Activated B cell treated with CpG ODN at 0.5 μM for 24 hours (primary cell): Measurements from ENCODE around the gene C5orf15. TPM values are rescaled to one million over a fixed set of nuclear protein-coding genes. Genes with fewer than 3 reads are reported as not detected.

ENCODE experiments used
- ATAC-seq: fragments of 200-7000 bp; cut with Tn5 transposase; one replicate; pipeline ENCODE4 v1.10.0; 2021; ENCODE audit warnings: low read depth, mild to moderate bottlenecking, moderate library complexity
- CTCF ChIA-PET: fragments of 350-600 bp; sonication (Branson Sonifier 250); formaldehyde crosslinking; loops from one replicate; lab custom pipeline; 2021; ENCODE audit warnings: antibody characterized with exemption; lab: Charles Lee
- POLR2A ChIA-PET: fragments of 350-600 bp; sonication (Branson Sonifier 250); formaldehyde crosslinking; loops from one replicate; lab custom pipeline; 2021; ENCODE audit warnings: antibody characterized with exemption; lab: Charles Lee
- DNase-seq: peaks from one replicate; pipeline ENCODE4 v3.0.0; 2022
- H3K27ac Mint-ChIP-seq: one replicate; pipeline ENCODE4 v1.8.0; 2020; ENCODE audit warnings: mixed read lengths
- H3K27me3 Mint-ChIP-seq: one replicate; pipeline ENCODE4 v1.8.0; 2021; ENCODE audit warnings: mixed read lengths
- H3K36me3 Mint-ChIP-seq: one replicate; pipeline ENCODE4 v1.8.0; 2021; ENCODE audit warnings: low read depth, mixed read lengths
- H3K4me1 Mint-ChIP-seq: one replicate; pipeline ENCODE4 v1.8.0; 2021; ENCODE audit warnings: mixed read lengths
- H3K4me3 Mint-ChIP-seq: one replicate; pipeline ENCODE4 v1.8.0; 2020; ENCODE audit warnings: mild to moderate bottlenecking, mixed read lengths
- H3K9me3 Mint-ChIP-seq: one replicate; pipeline ENCODE4 v1.8.0; 2020; ENCODE audit warnings: mixed read lengths
- intact Hi-C: fragments of 100-400 bp; cut with micrococcal nuclease; formaldehyde crosslinking; loops from one replicate; pipeline ENCODE4 v1.15.1; 2024
- total RNA-seq: library from RNA; stranded (reverse); gene quantifications from 2 replicates; pipeline ENCODE4 v1.2.3, GENCODE V29; 2022
- TF ChIP-seq, protein P1 (sequence below): fragments of 200-600 bp; IDR thresholded peaks from one replicate; pipeline ENCODE4 v1.8.0; 2022; ENCODE audit warnings: antibody characterized with exemption, mild to moderate bottlenecking

Gene C5orf15
- total RNA-seq, 1 donor from 2014 or later = 25.7 TPM

DNA sequence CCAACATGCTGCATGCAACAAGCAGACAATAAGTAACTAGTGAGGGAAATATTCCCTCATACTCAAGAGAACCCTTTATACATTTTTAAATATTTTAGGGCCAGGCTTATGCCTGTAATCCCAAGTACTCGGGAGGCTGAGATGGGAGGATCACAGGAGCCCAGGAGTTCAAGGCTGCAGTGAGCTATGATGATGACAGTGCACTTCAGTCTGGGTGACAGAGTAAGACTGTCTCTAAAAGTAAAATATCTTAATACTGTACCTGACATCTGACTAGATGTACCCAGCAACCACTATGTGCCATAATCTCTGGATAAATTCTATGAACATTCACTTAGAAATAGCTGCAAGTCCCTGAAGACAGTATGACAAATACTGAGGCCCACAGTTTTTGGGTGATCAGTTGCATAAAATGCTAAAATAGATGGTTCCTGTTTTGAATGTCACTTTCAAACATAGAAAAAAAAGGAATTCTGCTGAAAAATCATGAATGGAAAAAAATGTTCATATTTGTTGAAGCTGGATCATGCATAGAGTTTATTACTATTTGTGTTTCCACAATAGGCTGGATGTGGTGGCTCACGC, 2.0 kb upstream of the C5orf15 start:
- DNase-seq (no peak), ATAC-seq (no peak)
- intact Hi-C loops = loop anchor here (10.0 kb wide), 1 partner anchor 546 kb away; no protein-coding TSS in a partner anchor
- Mint-ChIP-seq H3K27ac (peak overlapping the region; percentile 96), H3K9me3 (no peaks in the 10 kb centered on the region), H3K4me1 (peaks cover 46% of the 10 kb centered on the region), H3K4me3 (peak overlapping the region; percentile 95), H3K36me3 (peaks cover 64% of the 10 kb centered on the region), H3K27me3 (no peaks in the 10 kb centered on the region)
- TF ChIP-seq, protein P1, sequence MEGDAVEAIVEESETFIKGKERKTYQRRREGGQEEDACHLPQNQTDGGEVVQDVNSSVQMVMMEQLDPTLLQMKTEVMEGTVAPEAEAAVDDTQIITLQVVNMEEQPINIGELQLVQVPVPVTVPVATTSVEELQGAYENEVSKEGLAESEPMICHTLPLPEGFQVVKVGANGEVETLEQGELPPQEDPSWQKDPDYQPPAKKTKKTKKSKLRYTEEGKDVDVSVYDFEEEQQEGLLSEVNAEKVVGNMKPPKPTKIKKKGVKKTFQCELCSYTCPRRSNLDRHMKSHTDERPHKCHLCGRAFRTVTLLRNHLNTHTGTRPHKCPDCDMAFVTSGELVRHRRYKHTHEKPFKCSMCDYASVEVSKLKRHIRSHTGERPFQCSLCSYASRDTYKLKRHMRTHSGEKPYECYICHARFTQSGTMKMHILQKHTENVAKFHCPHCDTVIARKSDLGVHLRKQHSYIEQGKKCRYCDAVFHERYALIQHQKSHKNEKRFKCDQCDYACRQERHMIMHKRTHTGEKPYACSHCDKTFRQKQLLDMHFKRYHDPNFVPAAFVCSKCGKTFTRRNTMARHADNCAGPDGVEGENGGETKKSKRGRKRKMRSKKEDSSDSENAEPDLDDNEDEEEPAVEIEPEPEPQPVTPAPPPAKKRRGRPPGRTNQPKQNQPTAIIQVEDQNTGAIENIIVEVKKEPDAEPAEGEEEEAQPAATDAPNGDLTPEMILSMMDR = no peak
- ChIA-PET CTCF (interaction anchor here (0.9 to 3.1 kb wide), 4 partner anchors 9 to 859 kb away, joined by 3 to 20 read pairs (median 6); no protein-coding TSS in a partner anchor), POLR2A (interaction anchor here (0.6 to 4.0 kb wide), 12 partner anchors 8 to 919 kb away, joined by 3 to 22 read pairs (median 6); partner anchors contain the start of genes HSPA4 and VDAC1)

DNA sequence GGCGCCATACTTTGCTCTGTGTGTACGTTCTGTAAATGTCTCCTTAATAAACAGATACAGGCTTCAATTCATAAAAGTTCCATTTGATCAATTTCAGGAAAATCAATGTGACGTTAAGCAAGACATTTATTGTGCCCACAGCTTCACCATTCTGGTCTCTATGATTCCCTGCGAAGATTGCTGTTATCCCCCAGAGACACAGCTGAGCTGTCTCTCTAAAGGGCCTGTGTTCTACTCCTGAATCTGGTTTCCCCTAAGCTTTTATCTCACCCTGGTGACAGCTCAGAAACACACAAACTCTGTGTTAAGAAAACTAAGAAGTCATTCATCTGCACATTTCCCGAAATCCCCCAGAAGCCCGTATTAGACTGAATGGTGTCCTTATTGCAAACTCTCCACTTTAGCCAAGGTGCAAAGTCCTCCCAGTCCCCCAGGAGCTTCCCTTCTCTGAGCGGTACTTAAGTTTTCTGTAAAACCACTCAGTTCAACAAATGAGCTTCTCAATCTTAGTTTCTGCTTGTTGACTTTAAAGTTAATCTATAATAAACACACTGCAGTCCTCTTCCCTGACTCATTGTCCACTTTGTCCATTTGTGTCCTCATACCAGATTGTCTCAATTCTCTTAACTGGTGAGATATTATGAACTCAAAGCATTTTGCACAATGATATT, 1.4 kb upstream of the C5orf15 start:
- TF ChIP-seq, protein P1 = no peak
- Mint-ChIP-seq H3K9me3 (no peaks in the 10 kb centered on the region), H3K27ac (peak overlapping the region; percentile 96), H3K4me3 (peak overlapping the region; percentile 95), H3K27me3 (no peaks in the 10 kb centered on the region), H3K4me1 (peaks cover 50% of the 10 kb centered on the region), H3K36me3 (peaks cover 62% of the 10 kb centered on the region)
- ATAC-seq (peak; percentile 25), DNase-seq (no peak)
- intact Hi-C loops = loop anchor here (1.0 to 10.0 kb wide), 3 partner anchors 63 to 917 kb away; partner anchors contain the start of gene HSPA4
- POLR2A ChIA-PET = interaction anchor here (0.6 to 4.0 kb wide), 17 partner anchors 8 to 918 kb away, joined by 3 to 22 read pairs (median 4); partner anchors contain the start of genes HSPA4 and VDAC1
- CTCF ChIA-PET = interaction anchor here (0.6 to 3.1 kb wide), 11 partner anchors 10 to 858 kb away, joined by 3 to 20 read pairs (median 3); no protein-coding TSS in a partner anchor

DNA sequence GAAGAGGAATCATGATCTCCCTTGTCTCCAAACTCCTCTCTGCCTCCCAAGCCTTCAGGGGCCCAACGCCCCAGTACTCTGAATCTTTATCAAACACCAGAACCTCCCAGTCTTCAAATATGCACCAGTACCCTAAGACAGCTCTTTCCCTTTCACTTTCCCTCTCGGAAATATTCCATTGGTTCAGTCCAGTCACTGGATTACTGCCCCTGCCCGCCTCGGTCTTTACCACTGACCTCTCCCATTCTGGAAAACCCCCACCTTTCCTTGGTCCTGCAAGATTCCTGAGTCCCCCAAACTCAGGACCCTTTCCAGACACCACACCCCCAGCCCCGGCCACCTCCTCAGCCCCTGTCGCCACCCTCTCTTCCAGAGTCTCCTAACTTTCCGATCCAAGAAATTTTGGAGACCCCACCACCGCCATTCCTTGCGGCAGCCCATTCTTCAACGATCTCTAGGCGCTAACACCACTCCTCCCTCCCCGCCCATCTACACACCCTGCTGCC, 674 bp downstream of the C5orf15 start:
- Mint-ChIP-seq H3K27me3 (no peaks in the 10 kb centered on the region), H3K9me3 (no peaks in the 10 kb centered on the region), H3K4me1 (peaks cover 63% of the 10 kb centered on the region), H3K4me3 (peak overlapping the region; percentile 95), H3K27ac (peak overlapping the region; percentile 96), H3K36me3 (peaks cover 63% of the 10 kb centered on the region)
- intact Hi-C loops = loop anchor here (1.0 to 5.0 kb wide), 5 partner anchors 10 to 915 kb away; partner anchors contain the start of gene HSPA4
- CTCF ChIA-PET = interaction anchor here (1.2 kb wide), 1 partner anchor 12 kb away, joined by 4 read pairs; no protein-coding TSS in a partner anchor
- POLR2A ChIA-PET = interaction anchor here (1.0 to 4.0 kb wide), 2 partner anchors 10 to 209 kb away, joined by 3 to 22 read pairs; partner anchors contain the start of gene SKP1
- DNase-seq (no peak), ATAC-seq (peak; percentile 22)
- TF ChIP-seq, protein P1 = no peak

DNA sequence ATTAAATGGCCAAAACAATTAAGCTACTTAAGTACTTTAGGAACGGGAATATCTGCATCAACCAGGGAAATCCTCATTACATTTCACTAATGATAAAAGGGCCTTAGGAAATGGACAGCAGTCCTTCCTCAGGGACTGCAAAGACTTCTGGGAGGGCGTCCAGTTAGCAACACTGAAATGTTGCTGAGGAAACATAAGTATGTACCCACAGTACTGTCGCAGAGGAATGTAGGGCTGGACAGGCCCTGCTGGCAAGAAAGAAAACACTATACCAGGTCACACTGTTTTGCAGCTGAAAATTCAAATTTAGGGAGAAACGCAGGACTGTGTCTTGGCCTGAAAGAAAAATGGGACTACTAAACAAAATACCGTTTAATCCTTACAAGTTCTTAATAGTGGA, 1.3 kb downstream of the C5orf15 start:
- ChIA-PET CTCF (interaction anchor here (1.2 kb wide), 1 partner anchor 13 kb away, joined by 4 read pairs; no protein-coding TSS in a partner anchor), POLR2A (interaction anchor here (1.0 to 4.0 kb wide), 2 partner anchors 9 to 209 kb away, joined by 3 to 22 read pairs; partner anchors contain the start of gene SKP1)
- peaks cover 70% of the 10 kb centered on the region for H3K4me1 Mint-ChIP-seq
- intact Hi-C loops = loop anchor here (5.0 kb wide), 1 partner anchor 915 kb away; the partner anchor contains the start of gene HSPA4
- no peaks in the 10 kb centered on the region for H3K27me3 Mint-ChIP-seq
- TF ChIP-seq, protein P1 = no peak
- ATAC-seq = no peak
- H3K27ac Mint-ChIP-seq = peak overlapping the region; percentile 96
- no peaks in the 10 kb centered on the region for H3K9me3 Mint-ChIP-seq
- H3K36me3 Mint-ChIP-seq = peaks cover 63% of the 10 kb centered on the region
- DNase-seq = no peak
- peak overlapping the region; percentile 95 for H3K4me3 Mint-ChIP-seq
